Hepatocyte (in vitro differentiated cells): Measurements from ENCODE around the gene SLC12A4. TPM values are rescaled to one million over a fixed set of nuclear protein-coding genes. Genes with fewer than 3 reads are reported as not detected.

Source experiments
- DNase-seq: peaks from one replicate; pipeline ENCODE4 v3.0.0-alpha.2; 2016; ENCODE audit warnings: low spot score
- H2AFZ ChIP-seq: fragments of 200-600 bp; sonication (generic); 2 replicates; pipeline ENCODE4 v1.6.0; 2016; ENCODE audit warnings: antibody characterized with exemption, mild to moderate bottlenecking
- H3K27ac ChIP-seq: fragments of 200-600 bp; sonication (generic); 2 replicates; pipeline ENCODE4 v1.5.1; 2016; ENCODE audit warnings: mild to moderate bottlenecking
- H3K27me3 ChIP-seq: fragments of 200-600 bp; sonication (generic); 2 replicates; pipeline ENCODE4 v1.6.1; 2016
- H3K36me3 ChIP-seq: fragments of 200-600 bp; sonication (generic); replicated peaks from 2 replicates; pipeline ENCODE4 v1.5.1; 2016; ENCODE audit warnings: low read depth; ENCODE audit not compliant: insufficient read depth
- H3K4me1 ChIP-seq: fragments of 200-600 bp; sonication (generic); 2 replicates; pipeline ENCODE4 v1.5.1; 2016; ENCODE audit warnings: mild to moderate bottlenecking, moderate library complexity; ENCODE audit not compliant: insufficient read depth
- H3K4me2 ChIP-seq: fragments of 200-600 bp; sonication (generic); 2 replicates; pipeline ENCODE4 v1.6.0; 2016
- H3K4me3 ChIP-seq: fragments of 200-600 bp; sonication (generic); 2 replicates; pipeline ENCODE4 v1.5.1; 2016; ENCODE audit warnings: mild to moderate bottlenecking
- H3K79me2 ChIP-seq: fragments of 200-600 bp; sonication (generic); 2 replicates; pipeline ENCODE4 v1.6.0; 2017; ENCODE audit warnings: mild to moderate bottlenecking
- H3K9me2 ChIP-seq: fragments of 200-600 bp; sonication (generic); replicated peaks from 2 replicates; pipeline ENCODE4 v1.6.0; 2017; ENCODE audit warnings: mild to moderate bottlenecking; ENCODE audit not compliant: insufficient read depth
- H3K9me3 ChIP-seq: fragments of 200-600 bp; sonication (generic); 2 replicates; pipeline ENCODE4 v1.5.1; 2016; ENCODE audit warnings: low read depth, mild to moderate bottlenecking
- H4K20me1 ChIP-seq: fragments of 200-600 bp; sonication (generic); 2 replicates; pipeline ENCODE4 v1.6.0; 2016; ENCODE audit warnings: mild to moderate bottlenecking; ENCODE audit not compliant: insufficient read depth, poor library complexity, severe bottlenecking
- EZH2 ChIP-seq: fragments of 200-600 bp; sonication (generic); IDR thresholded peaks from 2 replicates; pipeline ENCODE4 v1.6.1; 2016; ENCODE audit warnings: antibody characterized with exemption, mild to moderate bottlenecking, borderline replicate concordance
- EZH2phosphoT487 ChIP-seq: fragments of 200-600 bp; sonication (generic); IDR thresholded peaks from one replicate; pipeline ENCODE4 v1.6.1; 2018; ENCODE audit warnings: antibody characterized with exemption, mild to moderate bottlenecking, low read depth, moderate library complexity; ENCODE audit not compliant: unreplicated experiment, severe bottlenecking
- WGBS: methylation state at CpG from one replicate; pipeline ENCODE4 v1.1.6; 2016; ENCODE audit warnings: low lambda C conversion rate; ENCODE audit errors: missing lambda C conversion rate; 5-methylcytosine and 5-hydroxymethylcytosine counted together
- polyA plus RNA-seq: library from polyadenylated mRNA; unstranded; fragments of >200 nt; fragmentation: Nextera tagmentation; extraction: Ambion mirVana; gene quantifications from 2 replicates; pipeline ENCODE4 v1.2.1, GENCODE V29; 2016
- total RNA-seq: library from RNA; depleted of rRNA; stranded (reverse); fragments of >200 nt; gene quantifications from 2 replicates; pipeline ENCODE4 v1.2.3, GENCODE V29; 2014
- TF ChIP-seq, protein P1 (sequence below): fragments of 200-600 bp; sonication (generic); IDR thresholded peaks from 2 replicates; pipeline ENCODE4 v1.5.1; 2016; ENCODE audit warnings: antibody characterized with exemption, mild to moderate bottlenecking; ENCODE audit not compliant: poor library complexity

Gene SLC12A4
- total and polyA plus RNA-seq, 2 experiments from 2014 or later: 55.2 to 63.9 TPM

- no peaks in the 10 kb centered on the region for H3K9me3 ChIP-seq
- WGBS: 21% methylated on average over 18 of the region's 18 CpGs
- no peaks in the 10 kb centered on the region for H3K36me3 ChIP-seq
- H3K4me2 ChIP-seq: peak overlapping the region; percentile 96
- peak overlapping the region; percentile 94 for H3K4me3 ChIP-seq
- peak overlapping the region; percentile 95 for H3K27ac ChIP-seq
- H3K79me2 ChIP-seq: peaks cover 59% of the 10 kb centered on the region
- peaks cover 40% of the 10 kb centered on the region for H4K20me1 ChIP-seq
- H3K27me3 ChIP-seq: no peaks in the 10 kb centered on the region
- H3K4me1 ChIP-seq: peaks cover 24% of the 10 kb centered on the region
- TF ChIP-seq EZH2 (no peak), EZH2phosphoT487 (no peak)
- TF ChIP-seq, protein P1, sequence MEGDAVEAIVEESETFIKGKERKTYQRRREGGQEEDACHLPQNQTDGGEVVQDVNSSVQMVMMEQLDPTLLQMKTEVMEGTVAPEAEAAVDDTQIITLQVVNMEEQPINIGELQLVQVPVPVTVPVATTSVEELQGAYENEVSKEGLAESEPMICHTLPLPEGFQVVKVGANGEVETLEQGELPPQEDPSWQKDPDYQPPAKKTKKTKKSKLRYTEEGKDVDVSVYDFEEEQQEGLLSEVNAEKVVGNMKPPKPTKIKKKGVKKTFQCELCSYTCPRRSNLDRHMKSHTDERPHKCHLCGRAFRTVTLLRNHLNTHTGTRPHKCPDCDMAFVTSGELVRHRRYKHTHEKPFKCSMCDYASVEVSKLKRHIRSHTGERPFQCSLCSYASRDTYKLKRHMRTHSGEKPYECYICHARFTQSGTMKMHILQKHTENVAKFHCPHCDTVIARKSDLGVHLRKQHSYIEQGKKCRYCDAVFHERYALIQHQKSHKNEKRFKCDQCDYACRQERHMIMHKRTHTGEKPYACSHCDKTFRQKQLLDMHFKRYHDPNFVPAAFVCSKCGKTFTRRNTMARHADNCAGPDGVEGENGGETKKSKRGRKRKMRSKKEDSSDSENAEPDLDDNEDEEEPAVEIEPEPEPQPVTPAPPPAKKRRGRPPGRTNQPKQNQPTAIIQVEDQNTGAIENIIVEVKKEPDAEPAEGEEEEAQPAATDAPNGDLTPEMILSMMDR: no peak
- no peak for DNase-seq
- H2AFZ ChIP-seq: peak overlapping the region; percentile 77
- H3K9me2 ChIP-seq: no peaks in the 10 kb centered on the region
Observed at GRCh38 chr16:67967183-67967957, 1.1 kb downstream of the SLC12A4 start.

GRCh38 chr16:67966549-67967182, 1.8 kb downstream of the SLC12A4 start:
- Histone ChIP-seq H3K27me3 (no peaks in the 10 kb centered on the region), H3K27ac (peak overlapping the region; percentile 34), H3K4me1 (peaks cover 24% of the 10 kb centered on the region), H3K9me2 (no peaks in the 10 kb centered on the region), H4K20me1 (peaks cover 40% of the 10 kb centered on the region), H3K4me3 (no peak overlapping the region), H3K79me2 (peaks cover 62% of the 10 kb centered on the region), H3K4me2 (peak overlapping the region; percentile 96), H3K36me3 (no peaks in the 10 kb centered on the region), H2AFZ (no peak overlapping the region), H3K9me3 (no peaks in the 10 kb centered on the region)
- WGBS: 57% methylated on average over 3 of the region's 3 CpGs
- no peak for DNase-seq
- TF ChIP-seq, protein P1: no peak
- no peak for TF ChIP-seq EZH2
- TF ChIP-seq EZH2phosphoT487: no peak

DNA sequence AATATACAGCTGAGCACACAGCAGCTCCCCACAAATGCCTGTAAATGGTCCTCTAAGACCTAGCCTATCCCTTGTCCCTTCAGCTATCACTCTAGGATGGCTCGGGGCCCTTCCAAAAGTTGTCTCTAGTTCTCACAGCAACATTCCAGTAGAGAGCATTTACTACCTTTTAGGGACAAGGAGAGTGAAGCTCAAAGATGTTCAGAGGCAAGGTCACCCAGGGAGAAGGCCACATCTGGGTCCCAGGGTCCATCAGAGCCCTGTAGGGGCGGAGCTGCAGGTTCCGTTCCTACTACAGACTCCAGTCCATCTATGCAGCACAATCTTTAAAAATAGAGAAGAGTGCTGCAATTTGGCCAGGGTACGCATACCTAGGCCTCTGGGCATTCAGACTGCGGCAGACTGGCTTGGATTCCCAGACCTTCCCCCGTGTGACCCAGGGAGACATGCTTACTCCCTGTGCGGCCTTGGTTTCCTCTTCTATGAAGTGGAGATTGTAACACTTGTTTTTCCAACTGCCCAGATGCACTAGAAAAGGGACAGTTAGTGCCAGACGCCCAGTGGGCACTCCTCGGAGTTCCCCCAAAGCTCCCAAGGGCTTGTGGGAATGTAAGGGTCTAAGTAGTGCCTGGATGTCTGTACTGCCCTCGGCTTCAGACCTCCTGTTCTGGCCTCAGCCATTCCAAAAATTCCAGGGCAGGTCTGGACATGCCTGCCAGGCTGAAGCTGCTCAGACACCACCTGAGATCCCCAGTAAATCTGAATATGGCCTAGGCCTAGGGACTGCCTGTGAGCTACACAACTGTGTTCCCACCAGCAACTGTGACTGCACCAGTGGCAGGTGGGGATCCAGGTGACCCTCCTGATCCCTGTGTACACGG, 2.5 kb downstream of the SLC12A4 start:
- H3K9me2 ChIP-seq: no peaks in the 10 kb centered on the region
- WGBS: 75% methylated on average over 11 of the region's 11 CpGs
- TF ChIP-seq EZH2phosphoT487 (no peak), EZH2 (no peak)
- TF ChIP-seq, protein P1: no peak
- no peaks in the 10 kb centered on the region for H3K9me3 ChIP-seq
- H3K4me3 ChIP-seq: no peak overlapping the region
- no peak overlapping the region for H2AFZ ChIP-seq
- H3K27ac ChIP-seq: peak overlapping the region; percentile 34
- H3K27me3 ChIP-seq: no peaks in the 10 kb centered on the region
- peak overlapping the region; percentile 96 for H3K4me2 ChIP-seq
- peaks cover 24% of the 10 kb centered on the region for H3K4me1 ChIP-seq
- no peaks in the 10 kb centered on the region for H3K36me3 ChIP-seq
- DNase-seq: no peak
- peaks cover 62% of the 10 kb centered on the region for H3K79me2 ChIP-seq
- peaks cover 40% of the 10 kb centered on the region for H4K20me1 ChIP-seq
